AG10803 (cell line): ENCODE data around the gene PRELID3B.

ENCODE experiments used
- DNase-seq: peaks from one replicate; pipeline ENCODE4 v3.0.0; 2010; ENCODE audit warnings: low read depth
- H3K4me3 ChIP-seq: 2 replicates; pipeline ENCODE4 v1.5.1; 2011; ENCODE audit warnings: mild to moderate bottlenecking, low read length, control low read depth
- TF ChIP-seq, protein P1 (sequence below): conservative IDR thresholded peaks from 2 replicates; pipeline ENCODE4 v1.5.1; 2011; ENCODE audit warnings: mild to moderate bottlenecking, low read length, control low read depth, inconsistent platforms

The PRELID3B gene

DNA sequence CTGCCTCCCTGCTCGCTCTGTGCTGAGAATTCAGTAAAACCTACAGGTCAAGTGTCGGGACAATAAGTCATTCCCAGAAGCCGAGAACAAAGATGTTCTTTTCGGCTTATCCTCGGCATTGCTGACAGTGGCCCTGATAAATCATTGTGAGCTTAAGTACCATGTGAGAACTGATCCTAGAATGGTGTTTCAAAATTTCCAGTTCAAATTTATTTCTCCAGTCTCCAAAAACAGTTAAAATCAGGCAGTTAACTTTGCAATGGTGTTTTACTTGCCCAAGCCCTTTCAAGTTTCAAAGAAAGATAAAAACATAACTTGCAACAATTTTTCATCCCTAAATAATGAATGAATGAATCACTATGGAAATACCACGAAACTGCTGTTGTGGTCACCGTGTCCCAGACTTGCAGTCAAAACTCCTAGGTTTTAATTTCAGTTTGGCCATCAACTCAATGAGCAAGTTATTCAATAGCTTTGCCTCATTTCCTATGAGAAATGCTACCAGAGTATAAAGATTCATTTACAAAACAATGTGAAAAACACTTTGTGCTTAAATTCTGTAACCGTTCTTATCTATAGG, 14.8 kb downstream of the PRELID3B start:
- TF ChIP-seq, protein P1, sequence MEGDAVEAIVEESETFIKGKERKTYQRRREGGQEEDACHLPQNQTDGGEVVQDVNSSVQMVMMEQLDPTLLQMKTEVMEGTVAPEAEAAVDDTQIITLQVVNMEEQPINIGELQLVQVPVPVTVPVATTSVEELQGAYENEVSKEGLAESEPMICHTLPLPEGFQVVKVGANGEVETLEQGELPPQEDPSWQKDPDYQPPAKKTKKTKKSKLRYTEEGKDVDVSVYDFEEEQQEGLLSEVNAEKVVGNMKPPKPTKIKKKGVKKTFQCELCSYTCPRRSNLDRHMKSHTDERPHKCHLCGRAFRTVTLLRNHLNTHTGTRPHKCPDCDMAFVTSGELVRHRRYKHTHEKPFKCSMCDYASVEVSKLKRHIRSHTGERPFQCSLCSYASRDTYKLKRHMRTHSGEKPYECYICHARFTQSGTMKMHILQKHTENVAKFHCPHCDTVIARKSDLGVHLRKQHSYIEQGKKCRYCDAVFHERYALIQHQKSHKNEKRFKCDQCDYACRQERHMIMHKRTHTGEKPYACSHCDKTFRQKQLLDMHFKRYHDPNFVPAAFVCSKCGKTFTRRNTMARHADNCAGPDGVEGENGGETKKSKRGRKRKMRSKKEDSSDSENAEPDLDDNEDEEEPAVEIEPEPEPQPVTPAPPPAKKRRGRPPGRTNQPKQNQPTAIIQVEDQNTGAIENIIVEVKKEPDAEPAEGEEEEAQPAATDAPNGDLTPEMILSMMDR, result no peak
- peak; percentile 77 for DNase-seq
- H3K4me3 ChIP-seq, result no peak overlapping the region

DNA sequence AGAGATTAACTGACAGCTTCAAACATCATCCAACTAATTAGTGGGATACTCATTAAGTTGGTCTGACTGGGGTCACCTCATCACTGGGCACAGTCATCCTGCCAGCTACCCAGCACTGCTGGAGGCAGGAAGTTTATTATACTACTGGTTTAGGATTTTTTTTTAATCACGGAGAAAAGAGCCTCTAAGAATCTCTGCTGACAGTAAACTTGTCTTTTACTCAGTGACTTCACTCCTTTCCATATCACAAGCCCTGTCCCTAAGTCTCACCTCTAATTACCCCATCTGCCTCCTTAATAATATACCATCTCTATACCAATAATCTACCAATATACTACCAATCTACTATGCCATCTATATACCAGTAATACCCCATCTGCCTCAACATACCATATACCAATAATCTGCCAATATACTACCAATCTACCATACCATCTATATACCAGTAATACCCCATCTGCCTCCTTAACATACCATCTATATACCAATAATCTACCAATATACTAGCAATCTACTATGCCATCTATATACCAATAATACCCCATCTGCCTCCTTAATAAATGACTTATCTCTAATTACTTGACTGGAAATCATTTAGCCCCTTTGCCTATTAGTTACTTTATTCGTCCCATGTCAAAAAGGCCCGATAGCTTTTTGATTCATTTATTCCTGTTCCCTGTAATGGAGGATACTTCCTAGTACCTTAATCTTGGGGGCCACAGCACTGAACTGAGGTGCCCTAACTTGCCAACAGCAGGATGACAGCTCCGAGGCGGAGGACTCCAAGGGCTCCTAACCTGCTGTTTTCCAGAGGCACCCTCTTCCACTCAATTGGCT, 15.5 kb downstream of the PRELID3B start:
- TF ChIP-seq, protein P1, result no peak
- no peak for DNase-seq
- H3K4me3 ChIP-seq, result no peak overlapping the region

DNA sequence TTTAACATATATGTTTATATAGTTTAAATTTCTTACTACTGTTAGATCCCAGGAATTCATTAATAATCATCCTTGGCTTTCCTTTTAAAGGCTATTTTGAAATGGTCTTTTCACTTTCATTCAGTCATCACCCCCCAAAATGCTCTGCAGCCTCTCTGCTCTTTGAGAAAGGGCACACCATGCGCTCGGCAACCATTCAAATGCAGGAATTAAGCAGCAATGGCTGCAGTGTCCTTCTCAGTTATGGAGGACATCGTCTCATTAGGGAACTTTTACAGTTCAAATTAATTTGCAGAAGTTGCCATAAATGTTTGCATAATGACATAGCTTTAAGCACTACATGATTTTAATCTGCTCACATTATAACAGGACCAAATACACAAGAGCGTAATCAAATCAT, 17.1 kb downstream of the PRELID3B start:
- no peak for DNase-seq
- no peak overlapping the region for H3K4me3 ChIP-seq
- TF ChIP-seq, protein P1, result no peak

DNA sequence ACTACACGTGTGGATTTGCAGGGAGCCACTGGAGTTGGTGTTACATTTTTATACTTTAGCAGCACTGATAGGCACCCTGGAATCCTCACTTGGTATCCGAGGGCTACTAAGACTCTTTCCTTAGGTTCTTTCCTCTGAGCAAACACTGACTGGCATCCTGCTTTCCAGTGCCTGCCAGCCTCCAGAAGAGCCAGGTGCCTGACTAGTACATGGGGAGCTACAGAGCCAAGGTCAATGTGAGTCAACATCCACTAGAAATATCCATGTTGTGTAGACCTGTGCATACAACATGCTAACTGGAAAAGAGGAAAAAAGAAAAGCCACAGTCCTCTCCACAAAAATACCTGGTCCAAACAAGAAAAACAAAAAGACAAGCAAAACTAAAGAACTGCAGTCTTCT, 17.5 kb downstream of the PRELID3B start:
- H3K4me3 ChIP-seq, result no peak overlapping the region
- TF ChIP-seq, protein P1, result no peak
- DNase-seq, result no peak

DNA sequence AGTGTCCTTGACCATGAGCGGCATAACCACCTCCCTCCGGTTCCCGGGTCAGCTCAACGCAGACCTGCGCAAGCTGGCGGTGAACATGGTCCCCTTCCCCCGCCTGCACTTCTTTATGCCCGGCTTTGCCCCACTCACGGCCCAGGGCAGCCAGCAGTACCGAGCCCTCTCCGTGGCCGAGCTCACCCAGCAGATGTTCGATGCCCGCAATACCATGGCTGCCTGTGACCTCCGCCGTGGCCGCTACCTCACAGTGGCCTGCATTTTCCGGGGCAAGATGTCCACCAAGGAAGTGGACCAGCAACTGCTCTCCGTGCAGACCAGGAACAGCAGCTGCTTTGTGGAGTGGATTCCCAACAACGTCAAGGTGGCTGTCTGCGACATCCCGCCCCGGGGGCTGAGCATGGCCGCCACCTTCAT, 18.5 kb downstream of the PRELID3B start:
- DNase-seq, result no peak
- TF ChIP-seq, protein P1, result no peak
- no peak overlapping the region for H3K4me3 ChIP-seq

DNA sequence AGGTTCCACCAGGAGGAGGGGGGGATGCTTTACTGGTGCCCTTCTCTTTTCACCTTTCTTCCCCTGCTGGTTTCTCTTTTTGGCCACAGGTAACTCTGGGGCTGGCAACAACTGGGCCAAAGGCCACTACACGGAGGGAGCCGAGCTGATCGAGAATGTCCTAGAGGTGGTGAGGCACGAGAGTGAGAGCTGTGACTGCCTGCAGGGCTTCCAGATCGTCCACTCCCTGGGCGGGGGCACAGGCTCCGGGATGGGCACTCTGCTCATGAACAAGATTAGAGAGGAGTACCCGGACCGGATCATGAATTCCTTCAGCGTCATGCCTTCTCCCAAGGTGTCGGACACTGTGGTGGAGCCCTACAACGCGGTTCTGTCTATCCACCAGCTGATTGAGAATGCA, 19.0 kb downstream of the PRELID3B start:
- TF ChIP-seq, protein P1, result no peak
- DNase-seq, result no peak
- no peak overlapping the region for H3K4me3 ChIP-seq

DNA sequence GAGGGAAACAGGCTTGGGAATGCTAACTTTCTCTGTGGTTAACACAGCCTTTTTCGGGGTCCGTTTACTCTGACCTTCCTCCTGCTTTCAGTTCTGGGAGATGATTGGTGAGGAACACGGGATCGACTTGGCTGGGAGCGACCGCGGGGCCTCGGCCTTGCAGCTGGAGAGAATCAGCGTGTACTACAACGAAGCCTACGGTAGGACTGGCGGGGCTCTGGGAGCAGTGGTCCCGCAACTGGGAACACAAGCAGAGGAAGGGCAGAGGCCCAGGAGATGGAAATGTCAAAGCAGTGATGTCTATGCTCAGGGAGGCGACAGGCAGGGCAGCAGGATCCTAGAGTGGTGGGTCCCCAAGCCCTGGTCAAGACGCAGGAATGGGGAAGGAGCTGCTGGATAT, 19.8 kb downstream of the PRELID3B start:
- no peak for DNase-seq
- TF ChIP-seq, protein P1, result no peak
- no peak overlapping the region for H3K4me3 ChIP-seq
